Measurements from ENCODE around the gene CEP120.

DNA sequence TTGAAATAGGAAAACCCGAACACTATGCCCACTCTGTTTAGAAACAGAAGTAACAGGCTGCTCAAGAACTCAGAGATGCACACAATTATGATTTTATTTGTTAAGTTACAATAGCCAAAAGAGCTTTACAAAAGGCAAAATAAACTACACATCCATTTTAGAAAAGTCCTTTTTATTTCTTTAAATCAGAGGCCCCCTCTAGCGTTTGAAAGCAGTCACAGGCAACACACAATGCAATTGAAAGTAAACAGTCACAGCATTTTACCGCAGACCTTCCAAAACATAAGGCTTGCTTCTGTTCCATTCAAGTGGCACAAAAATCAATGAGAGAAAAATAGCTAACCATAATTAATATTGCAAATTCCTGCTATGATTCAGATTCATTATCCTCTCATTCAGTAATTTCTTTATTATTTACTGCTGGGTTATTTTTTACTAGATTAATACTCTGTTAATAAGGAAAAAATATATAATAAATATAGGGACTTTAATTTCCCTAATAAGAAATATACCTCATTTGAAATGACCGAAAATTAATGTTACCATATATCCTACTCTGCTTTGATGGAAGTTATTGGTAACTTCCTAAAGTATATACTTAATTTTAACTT, 78.3 kb downstream of the CEP120 start:
- TF ChIP-seq YY1 (IDR thresholded peaks at IDR 0.05; ENCODE audit: insufficient read depth, insufficient read length) (no peak), ZNF274 (IDR thresholded peaks at IDR 0.05; ENCODE audit: low read depth, low read length) (no peak)
